Fibroblast of mammary gland (primary cell): Measurements from ENCODE around the gene CYTL1.
"Not testable (repeated sequence)": the region's sequence is repeated elsewhere in the genome, so short reads cannot be mapped to it uniquely, and the experiment has no call there.

Source experiments
- DNase-seq: peaks from one replicate; pipeline ENCODE4 v3.0.0-alpha.2; 2010; ENCODE audit warnings: low read depth
- H3K4me3 ChIP-seq: 2 replicates; pipeline ENCODE4 v1.5.1; 2011; ENCODE audit warnings: low read depth, mild to moderate bottlenecking, low read length, moderate library complexity; ENCODE audit not compliant: control insufficient read depth
- CTCF ChIP-seq: conservative IDR thresholded peaks from 2 replicates; pipeline ENCODE4 v1.5.1; 2011; ENCODE audit warnings: low read depth, low read length, inconsistent platforms; ENCODE audit not compliant: control insufficient read depth, insufficient read depth

CYTL1 gene

GRCh38 chr4:5018096-5018495 is 1.2 kb downstream of the CYTL1 start:
- TF ChIP-seq CTCF, result peak; percentile 5
- DNase-seq, result no peak
- no peak overlapping the region for H3K4me3 ChIP-seq

- no peak for TF ChIP-seq CTCF
- DNase-seq, result no peak
Measured at GRCh38 chr4:5014007-5014682, 5.1 kb downstream of the CYTL1 start.

GRCh38 chr4:5012958-5013357 is 6.3 kb downstream of the CYTL1 start:
- H3K4me3 ChIP-seq, result no peak overlapping the region
- TF ChIP-seq CTCF, result no peak
- no peak for DNase-seq

More at GRCh38 chr4:5014007-5014682, 5.1 kb downstream of the CYTL1 start:
- H3K4me3 ChIP-seq, result no peak overlapping the region

- H3K4me3 ChIP-seq, result no peak overlapping the region
- TF ChIP-seq CTCF, result no peak
- DNase-seq, result no peak
Measured at GRCh38 chr4:5012244-5012898, 6.9 kb downstream of the CYTL1 start.

GRCh38 chr4:5010984-5011383 is 8.3 kb downstream of the CYTL1 start:
- DNase-seq, result no peak
- no peak overlapping the region for H3K4me3 ChIP-seq
- TF ChIP-seq CTCF, result no peak

- no peak overlapping the region for H3K4me3 ChIP-seq
- no peak for TF ChIP-seq CTCF
- no peak for DNase-seq
Measured at GRCh38 chr4:5009796-5010195, 9.5 kb downstream of the CYTL1 start.

GRCh38 chr4:5006932-5007331 is 12.3 kb downstream of the CYTL1 start:
- H3K4me3 ChIP-seq, DNase-seq: not testable (repeated sequence)
